Measurements from ENCODE around the gene GSAP. TPM values are rescaled to one million over a fixed set of nuclear protein-coding genes. Genes with fewer than 3 reads are reported as not detected.
"Not testable (repeated sequence)": the region's sequence is repeated elsewhere in the genome, so short reads cannot be mapped to it uniquely, and the experiment has no call there.

Gene GSAP
- polyA plus RNA-seq, 6 donors from 2014 or later: 37.6 to 102 (median 43.5) TPM

- H3K4me3 Mint-ChIP-seq: peak overlapping the region in 2 of 8 donors; percentile 10 to 42
These were observed 35.8 kb upstream of the GSAP start for GRCh38 chr7:77451950-77452349.

DNA sequence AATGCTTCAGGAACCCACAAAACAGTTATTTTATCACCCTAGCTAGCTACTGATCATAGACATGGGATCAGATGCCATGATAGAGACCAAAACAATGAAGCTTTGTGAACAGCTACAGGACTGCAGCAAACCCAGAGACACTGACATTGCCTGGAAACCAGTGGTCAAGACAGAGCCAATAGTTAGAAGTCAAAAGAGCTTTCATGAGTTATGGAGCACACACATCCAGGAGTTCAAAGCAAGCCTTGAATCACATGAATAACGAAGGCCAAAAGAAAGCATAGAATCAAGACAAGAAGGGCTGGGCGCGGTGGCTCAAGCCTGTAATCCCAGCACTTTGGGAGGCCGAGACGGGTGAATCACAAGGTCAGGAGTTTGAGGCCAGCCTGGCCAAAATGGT, 34.5 kb upstream of the GSAP start:
- no peaks in the 10 kb centered on the region for H3K27me3 Mint-ChIP-seq
- no peaks in the 10 kb centered on the region for H3K36me3 Mint-ChIP-seq
- no peak overlapping the region for H3K4me3 Mint-ChIP-seq
- H3K9me3 Mint-ChIP-seq: no peaks in the 10 kb centered on the region
- peaks cover 0 to 5% (median 5%) of the 10 kb centered on the region in 3 donors for H3K4me1 Mint-ChIP-seq
- ATAC-seq (ENCODE audit: low read depth in 2 of 2) (no peak), DNase-seq (no peak)
- H3K27ac Mint-ChIP-seq: no peak overlapping the region

More at GRCh38 chr7:77451950-77452349, 35.8 kb upstream of the GSAP start:
- H3K27ac Mint-ChIP-seq: peak overlapping the region in 1 of 6 donors; percentile 11
- H3K9me3 Mint-ChIP-seq; ATAC-seq (ENCODE audit: low read depth in 2 of 2); H3K36me3 Mint-ChIP-seq; DNase-seq; H3K27me3 Mint-ChIP-seq; H3K4me1 Mint-ChIP-seq: not testable (repeated sequence)

DNA sequence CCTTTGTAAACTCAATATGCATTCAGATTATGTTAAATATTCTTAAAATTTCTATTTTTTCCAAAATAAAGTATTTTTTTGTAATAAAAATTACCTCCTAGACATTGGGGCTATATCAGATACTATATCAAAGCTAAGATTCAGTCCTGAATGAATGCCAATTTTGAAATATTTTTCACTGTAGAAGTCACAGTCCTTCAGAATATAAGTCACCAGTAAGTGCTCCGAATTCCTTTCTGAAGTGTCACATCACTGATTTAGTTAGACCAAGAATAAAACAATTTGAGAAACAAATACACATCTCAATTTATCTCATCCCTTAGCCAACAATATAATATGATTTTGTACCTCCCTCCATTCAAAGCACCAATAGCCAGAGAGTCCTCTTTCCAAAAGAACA, 33.9 kb upstream of the GSAP start:
- no peak for ATAC-seq (ENCODE audit: low read depth in 2 of 2)
- no peaks in the 10 kb centered on the region for H3K36me3 Mint-ChIP-seq
- DNase-seq: no peak

GRCh38 chr7:77447616-77448015, 31.5 kb upstream of the GSAP start:
- no peaks in the 10 kb centered on the region for H3K9me3 Mint-ChIP-seq
- H3K4me3 Mint-ChIP-seq: no peak overlapping the region
- peak overlapping the region in 1 of 6 donors; percentile 16 for H3K27ac Mint-ChIP-seq
- DNase-seq (no peak), ATAC-seq (ENCODE audit: low read depth in 2 of 2) (no peak)
- H3K4me1 Mint-ChIP-seq: no peaks in the 10 kb centered on the region
- no peaks in the 10 kb centered on the region for H3K36me3 Mint-ChIP-seq
- H3K27me3 Mint-ChIP-seq: no peaks in the 10 kb centered on the region

More for the DNA sequence above, 33.9 kb upstream of the GSAP start:
- H3K4me1 Mint-ChIP-seq: peaks cover 0 to 5% (median 5%) of the 10 kb centered on the region in 3 donors
- no peak overlapping the region for H3K4me3 Mint-ChIP-seq
- no peaks in the 10 kb centered on the region for H3K27me3 Mint-ChIP-seq
- peak overlapping the region in 1 of 6 donors; percentile 4 for H3K27ac Mint-ChIP-seq
- H3K9me3 Mint-ChIP-seq: no peaks in the 10 kb centered on the region

GRCh38 chr7:77444123-77444522, 28.0 kb upstream of the GSAP start:
- Mint-ChIP-seq H3K27ac (no peak overlapping the region), H3K36me3 (no peaks in the 10 kb centered on the region), H3K4me1 (no peaks in the 10 kb centered on the region), H3K4me3 (no peak overlapping the region), H3K27me3 (no peaks in the 10 kb centered on the region), H3K9me3 (no peaks in the 10 kb centered on the region)
- ATAC-seq (ENCODE audit: low read depth in 2 of 2): no peak
- no peak for DNase-seq

GRCh38 chr7:77443042-77443441, 26.9 kb upstream of the GSAP start:
- Mint-ChIP-seq H3K27ac (no peak overlapping the region), H3K36me3 (no peaks in the 10 kb centered on the region), H3K27me3 (no peaks in the 10 kb centered on the region), H3K4me1 (no peaks in the 10 kb centered on the region), H3K9me3 (no peaks in the 10 kb centered on the region), H3K4me3 (no peak overlapping the region)
- ATAC-seq (ENCODE audit: low read depth in 2 of 2) (no peak), DNase-seq (no peak)

- DNase-seq (no peak), ATAC-seq (ENCODE audit: low read depth in 2 of 2) (no peak)
- Mint-ChIP-seq H3K4me1 (no peaks in the 10 kb centered on the region), H3K36me3 (no peaks in the 10 kb centered on the region), H3K4me3 (no peak overlapping the region), H3K9me3 (no peaks in the 10 kb centered on the region), H3K27me3 (no peaks in the 10 kb centered on the region), H3K27ac (no peak overlapping the region)
These were observed 26.5 kb upstream of the GSAP start for GRCh38 chr7:77442636-77443035.

DNA sequence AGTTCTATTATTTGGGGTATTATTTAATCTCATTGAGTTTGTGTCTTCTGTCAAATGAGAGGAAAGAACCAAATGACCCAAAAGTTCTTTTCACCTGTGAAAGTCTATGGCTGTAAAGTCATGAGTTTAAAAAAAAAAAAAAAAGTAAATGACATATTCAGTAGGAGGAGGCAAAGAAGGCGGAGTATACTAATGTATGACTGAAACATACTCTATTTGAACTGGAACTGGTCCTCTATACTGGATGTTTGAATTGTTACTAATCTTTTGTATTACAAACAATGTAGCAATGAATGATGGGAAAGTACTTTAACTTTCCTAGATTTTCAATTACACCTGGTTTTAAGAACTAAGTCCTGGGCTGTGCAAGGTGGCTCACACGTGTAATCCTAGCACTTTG, 24.9 kb upstream of the GSAP start:
- Mint-ChIP-seq H3K27ac (peak overlapping the region in 2 of 6 donors; percentile 21 to 22), H3K4me3 (no peak overlapping the region), H3K4me1 (no peaks in the 10 kb centered on the region), H3K36me3 (no peaks in the 10 kb centered on the region), H3K27me3 (no peaks in the 10 kb centered on the region), H3K9me3 (no peaks in the 10 kb centered on the region)
- no peak for ATAC-seq (ENCODE audit: low read depth in 2 of 2)
- no peak for DNase-seq

DNA sequence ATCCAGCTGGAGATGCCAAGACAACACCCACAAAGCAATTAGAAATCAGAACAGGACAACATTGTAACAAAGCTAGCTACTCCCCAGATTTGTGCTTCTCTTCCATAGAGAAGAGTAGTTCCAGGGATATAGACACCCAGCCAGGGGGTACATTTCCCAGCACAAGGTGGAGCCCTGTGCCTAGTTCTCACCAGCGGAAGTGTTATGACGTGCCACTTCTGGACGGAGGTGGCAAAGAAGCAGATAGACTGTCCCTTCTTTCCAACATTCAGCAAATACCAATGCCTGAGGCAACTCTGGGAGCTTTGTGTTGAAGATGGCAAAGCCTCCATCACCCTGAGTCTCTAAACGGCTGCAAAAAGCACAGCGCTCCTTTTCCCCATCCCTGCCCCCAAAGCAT, 23.4 kb upstream of the GSAP start:
- ATAC-seq (ENCODE audit: low read depth in 2 of 2) (no peak), DNase-seq (no peak)
- Mint-ChIP-seq H3K27ac (peak overlapping the region in 2 of 6 donors; percentile 15), H3K4me1 (no peaks in the 10 kb centered on the region), H3K4me3 (no peak overlapping the region), H3K27me3 (peaks cover 0 to 2% (median 0%) of the 10 kb centered on the region in 3 donors), H3K36me3 (no peaks in the 10 kb centered on the region), H3K9me3 (no peaks in the 10 kb centered on the region)

DNA sequence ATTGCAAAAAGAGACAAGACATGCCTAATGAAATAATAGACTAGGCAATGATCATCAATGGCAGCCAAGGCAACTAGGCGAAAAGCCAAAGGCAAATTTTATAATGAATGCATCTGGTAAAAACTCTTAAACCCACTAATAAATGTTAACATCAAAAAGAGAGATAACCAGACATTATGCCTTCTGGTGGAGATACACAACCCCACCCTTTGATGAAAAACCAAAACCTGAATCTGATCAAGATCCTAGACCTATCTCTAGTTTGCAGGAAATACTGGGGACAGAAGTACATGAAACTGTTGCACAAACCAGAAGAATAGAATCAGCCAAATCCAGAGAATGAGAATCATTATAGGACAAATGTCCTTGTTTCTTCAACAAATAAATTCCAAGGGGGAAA, 22.0 kb upstream of the GSAP start:
- Mint-ChIP-seq H3K4me3 (no peak overlapping the region), H3K36me3 (no peaks in the 10 kb centered on the region), H3K27me3 (peaks cover 0 to 8% (median 0%) of the 10 kb centered on the region in 3 donors), H3K27ac (no peak overlapping the region), H3K9me3 (no peaks in the 10 kb centered on the region), H3K4me1 (no peaks in the 10 kb centered on the region)
- no peak for DNase-seq
- ATAC-seq (ENCODE audit: low read depth in 2 of 2): no peak

- DNase-seq: no peak
- Mint-ChIP-seq H3K27me3 (peaks cover 0 to 8% (median 0%) of the 10 kb centered on the region in 3 donors), H3K4me3 (no peak overlapping the region), H3K9me3 (no peaks in the 10 kb centered on the region), H3K4me1 (no peaks in the 10 kb centered on the region), H3K27ac (peak overlapping the region in 1 of 6 donors; percentile 11), H3K36me3 (no peaks in the 10 kb centered on the region)
- ATAC-seq (ENCODE audit: low read depth in 2 of 2): no peak
These were observed 18.6 kb upstream of the GSAP start for GRCh38 chr7:77434570-77435275.

- no peak overlapping the region for H3K27ac Mint-ChIP-seq
These were observed 17.8 kb upstream of the GSAP start for GRCh38 chr7:77433901-77434300.

GRCh38 chr7:77430927-77431326, 14.8 kb upstream of the GSAP start:
- Mint-ChIP-seq H3K36me3 (no peaks in the 10 kb centered on the region), H3K9me3 (no peaks in the 10 kb centered on the region), H3K4me3 (no peak overlapping the region), H3K27me3 (peaks cover 0 to 8% (median 0%) of the 10 kb centered on the region in 3 donors), H3K27ac (peak overlapping the region in 1 of 6 donors; percentile 47), H3K4me1 (peaks cover 10 to 14% (median 12%) of the 10 kb centered on the region in 3 donors)
- no peak for ATAC-seq (ENCODE audit: low read depth in 2 of 2)
- DNase-seq: no peak

More at GRCh38 chr7:77433901-77434300, 17.8 kb upstream of the GSAP start:
- Mint-ChIP-seq H3K27me3 (peaks cover 0 to 8% (median 0%) of the 10 kb centered on the region in 3 donors), H3K36me3 (no peaks in the 10 kb centered on the region), H3K4me1 (peaks cover 0 to 3% (median 0%) of the 10 kb centered on the region in 3 donors), H3K9me3 (no peaks in the 10 kb centered on the region), H3K4me3 (no peak overlapping the region)
- DNase-seq (no peak), ATAC-seq (ENCODE audit: low read depth in 2 of 2) (no peak)

GRCh38 chr7:77428777-77429231, 12.7 kb upstream of the GSAP start:
- H3K27ac Mint-ChIP-seq: no peak overlapping the region
- no peaks in the 10 kb centered on the region for H3K27me3 Mint-ChIP-seq
- peak; percentile 57 to 67 for ATAC-seq (ENCODE audit: low read depth in 2 of 2)
- H3K4me3 Mint-ChIP-seq: no peak overlapping the region
- H3K36me3 Mint-ChIP-seq: no peaks in the 10 kb centered on the region
- DNase-seq: no peak
- H3K9me3 Mint-ChIP-seq: no peaks in the 10 kb centered on the region
- H3K4me1 Mint-ChIP-seq: peaks cover 12 to 14% (median 13%) of the 10 kb centered on the region in 3 donors
